Subcutaneous abdominal adipose tissue (tissue), 5 donors: Measurements from ENCODE around the gene LRBA.

Experiments used
- H3K27ac ChIP-seq: one replicate; pipeline ENCODE4 v1.7.0; 2013; ENCODE audit warnings: low read depth, mild to moderate bottlenecking, inconsistent platforms, low read length, moderate library complexity
- H3K27me3 ChIP-seq, 5 donors: one replicate each; pipeline ENCODE4 v1.7.0; 2013; ENCODE audit warnings: low read length in 5 of 5, inconsistent platforms in 1 of 5; ENCODE audit not compliant: control insufficient read depth in 5 of 5, insufficient read depth in 4 of 5
- H3K36me3 ChIP-seq, 5 donors: one replicate each; pipeline ENCODE4 v1.7.0; 2013; ENCODE audit warnings: low read length in 5 of 5; ENCODE audit not compliant: control insufficient read depth in 5 of 5, insufficient read depth in 5 of 5
- H3K4me1 ChIP-seq, 5 donors: one replicate each; pipeline ENCODE4 v1.7.0; 2013; ENCODE audit warnings: low read length in 5 of 5, mild to moderate bottlenecking in 3 of 5, moderate library complexity in 1 of 5; ENCODE audit not compliant: control insufficient read depth in 5 of 5, insufficient read depth in 5 of 5
- H3K4me3 ChIP-seq, 5 donors: one replicate each; pipeline ENCODE4 v1.7.0; 2013; ENCODE audit warnings: low read length in 5 of 5, low read depth in 1 of 5
- H3K9ac ChIP-seq, 5 donors: one replicate each; pipeline ENCODE4 v1.7.0; 2013; ENCODE audit warnings: low read length in 5 of 5, mild to moderate bottlenecking in 4 of 5, moderate library complexity in 3 of 5
- H3K9me3 ChIP-seq, 5 donors: one replicate each; pipeline ENCODE4 v1.7.0; 2013; ENCODE audit warnings: low read length in 5 of 5; ENCODE audit not compliant: control insufficient read depth in 5 of 5
- donor health status: healthy.
- donor health status: healthy.
- donor health status: healthy.
- donor health status: healthy.
- donor health status: healthy.

Gene LRBA

DNA sequence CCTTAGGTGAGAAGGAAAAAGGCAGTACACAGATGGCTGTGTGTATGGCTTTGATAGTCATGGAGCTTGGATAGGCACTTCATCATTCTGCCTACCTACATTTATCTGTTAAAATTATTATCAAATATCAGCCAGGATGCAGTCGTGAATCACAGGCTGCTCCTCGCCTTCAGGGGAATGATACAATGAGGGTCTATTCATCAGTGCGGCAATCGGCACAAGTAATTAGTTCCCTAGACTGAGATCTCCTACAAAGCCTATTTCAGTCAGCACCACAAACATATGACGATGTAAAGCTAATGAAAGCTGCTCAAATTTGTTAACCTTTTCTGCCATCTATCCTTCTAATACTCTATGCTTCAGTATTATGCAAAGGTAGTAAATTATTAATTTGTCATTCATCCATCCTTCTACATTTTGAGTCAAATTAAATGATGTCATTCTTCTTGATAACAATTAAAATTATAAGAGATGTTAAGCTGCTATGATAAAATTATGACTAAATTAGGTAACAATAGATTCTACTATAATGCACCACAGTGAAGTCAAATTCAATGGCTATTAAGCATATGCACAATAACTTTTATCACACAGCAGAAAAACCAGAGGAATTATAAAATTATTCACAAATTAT, 414.2 kb downstream of the LRBA start:
- Histone ChIP-seq H3K9ac (no peak overlapping the region), H3K27me3 (no peaks in the 10 kb centered on the region), H3K4me3 (no peak overlapping the region), H3K36me3 (peaks cover 0 to 4% (median 3%) of the 10 kb centered on the region in 5 donors), H3K4me1 (no peaks in the 10 kb centered on the region), H3K9me3 (no peaks in the 10 kb centered on the region), H3K27ac (no peak overlapping the region)

DNA sequence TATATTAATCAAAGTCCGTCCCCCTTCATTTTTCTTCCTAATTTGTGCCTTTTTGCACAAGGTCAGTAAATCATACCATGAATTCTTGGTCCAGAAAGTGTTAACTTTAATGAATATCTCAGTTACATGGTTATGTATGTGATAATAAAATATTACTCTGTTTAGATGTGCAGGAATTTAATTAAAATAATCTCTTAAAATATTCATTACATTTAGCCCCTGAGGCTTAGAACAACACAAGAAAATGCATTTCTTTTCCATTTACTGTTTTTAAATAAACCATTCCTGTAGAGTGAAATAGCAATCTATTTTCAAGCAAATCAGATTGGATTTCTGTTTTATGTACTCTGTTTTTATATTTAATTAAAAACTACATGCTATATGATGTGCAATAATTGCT, 415.5 kb downstream of the LRBA start:
- Histone ChIP-seq H3K27me3 (no peaks in the 10 kb centered on the region), H3K4me1 (no peaks in the 10 kb centered on the region), H3K9ac (no peak overlapping the region), H3K4me3 (no peak overlapping the region), H3K9me3 (no peaks in the 10 kb centered on the region), H3K27ac (no peak overlapping the region), H3K36me3 (peaks cover 0 to 4% (median 3%) of the 10 kb centered on the region in 5 donors)

DNA sequence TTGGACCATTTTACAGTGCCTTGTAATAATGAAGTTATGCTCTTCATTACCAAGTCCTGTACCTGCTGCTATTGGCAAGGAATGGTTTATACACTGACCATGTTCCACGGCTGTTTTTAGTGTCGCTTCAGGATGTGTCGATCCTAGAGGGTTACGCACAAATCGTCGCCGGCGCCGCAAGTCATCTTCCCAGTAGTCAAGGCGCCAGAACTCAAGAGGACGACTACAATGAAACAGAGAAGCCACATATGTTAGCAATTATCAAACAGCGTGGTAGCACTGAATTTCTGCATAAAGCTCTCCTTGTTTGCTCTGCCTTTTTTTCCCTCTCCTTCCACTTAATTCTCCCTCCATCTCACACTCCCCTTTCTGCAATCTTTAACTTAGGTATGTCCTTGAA, 416.2 kb downstream of the LRBA start:
- no peak overlapping the region for H3K9ac ChIP-seq
- no peaks in the 10 kb centered on the region for H3K4me1 ChIP-seq
- peaks cover 0 to 4% (median 3%) of the 10 kb centered on the region in 5 donors for H3K36me3 ChIP-seq
- H3K4me3 ChIP-seq: no peak overlapping the region
- H3K27ac ChIP-seq: no peak overlapping the region
- no peaks in the 10 kb centered on the region for H3K9me3 ChIP-seq
- H3K27me3 ChIP-seq: no peaks in the 10 kb centered on the region

DNA sequence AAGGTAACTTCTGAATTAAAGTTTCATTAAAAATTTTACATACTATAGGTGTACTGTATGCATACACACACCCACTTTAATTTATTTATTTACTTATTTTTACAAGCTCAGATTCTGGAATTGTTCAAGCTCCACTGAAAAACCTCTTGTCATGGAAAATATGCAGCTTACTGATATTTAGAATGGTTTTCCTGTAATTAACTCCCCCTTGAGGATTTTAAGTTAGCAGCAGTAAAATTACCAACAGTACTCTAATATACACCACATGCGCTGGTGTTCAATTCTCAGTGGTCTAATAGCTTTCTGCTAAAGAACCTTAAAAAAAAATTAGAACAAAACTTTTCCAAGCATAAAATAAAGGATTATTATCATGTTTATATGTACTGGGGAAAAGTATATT, 421.1 kb downstream of the LRBA start:
- H3K4me3 ChIP-seq: no peak overlapping the region
- no peak overlapping the region for H3K27ac ChIP-seq
- no peak overlapping the region for H3K9ac ChIP-seq
- peaks cover 3 to 10% (median 7%) of the 10 kb centered on the region in 5 donors for H3K36me3 ChIP-seq
- H3K27me3 ChIP-seq: no peaks in the 10 kb centered on the region
- no peaks in the 10 kb centered on the region for H3K4me1 ChIP-seq
- H3K9me3 ChIP-seq: no peaks in the 10 kb centered on the region

DNA sequence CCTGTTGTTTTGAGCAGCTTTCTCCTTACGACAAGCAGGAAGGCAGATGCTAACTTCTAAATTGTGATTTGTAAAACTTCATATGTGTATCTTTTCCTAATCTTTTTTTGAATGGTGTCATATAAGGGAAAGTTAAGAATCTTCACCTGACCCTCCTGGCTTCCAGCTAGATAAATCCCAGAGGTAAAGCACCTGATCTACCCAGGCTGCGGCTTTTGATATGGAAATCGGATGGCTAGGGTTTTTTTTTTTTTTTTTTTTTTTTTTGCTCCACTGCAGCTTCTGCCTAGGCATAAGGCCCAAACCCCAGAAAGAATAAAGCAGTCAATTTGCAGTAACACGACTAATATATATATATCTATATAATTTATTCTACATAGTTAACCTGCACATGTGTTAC, 423.2 kb downstream of the LRBA start:
- Histone ChIP-seq H3K4me3 (no peak overlapping the region), H3K9me3 (no peaks in the 10 kb centered on the region), H3K4me1 (no peaks in the 10 kb centered on the region), H3K27me3 (no peaks in the 10 kb centered on the region), H3K9ac (no peak overlapping the region), H3K27ac (no peak overlapping the region), H3K36me3 (peaks cover 3 to 11% (median 6%) of the 10 kb centered on the region in 5 donors)

DNA sequence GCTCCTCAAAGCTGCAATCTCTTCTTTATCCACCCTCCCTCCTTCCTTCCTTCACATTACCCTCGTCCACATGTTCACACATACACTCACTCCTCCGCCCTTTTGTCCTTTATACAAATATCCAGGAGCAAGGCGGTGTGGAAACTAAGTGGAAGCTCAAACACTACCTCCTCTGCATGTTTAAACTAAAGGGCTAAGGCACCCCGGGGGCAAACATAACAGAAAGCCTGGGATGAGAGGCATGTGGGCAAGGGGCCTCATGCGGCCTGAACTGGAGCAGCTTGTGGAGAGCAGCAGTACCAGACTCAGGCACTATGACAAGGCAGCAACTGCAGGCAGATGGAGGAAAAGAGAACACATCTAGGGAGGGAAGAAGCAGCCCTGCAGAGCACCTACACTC, 423.7 kb downstream of the LRBA start:
- H3K36me3 ChIP-seq: peaks cover 3 to 11% (median 6%) of the 10 kb centered on the region in 5 donors
- H3K27me3 ChIP-seq: no peaks in the 10 kb centered on the region
- H3K9ac ChIP-seq: no peak overlapping the region
- no peak overlapping the region for H3K27ac ChIP-seq
- H3K4me1 ChIP-seq: no peaks in the 10 kb centered on the region
- no peak overlapping the region for H3K4me3 ChIP-seq
- no peaks in the 10 kb centered on the region for H3K9me3 ChIP-seq

DNA sequence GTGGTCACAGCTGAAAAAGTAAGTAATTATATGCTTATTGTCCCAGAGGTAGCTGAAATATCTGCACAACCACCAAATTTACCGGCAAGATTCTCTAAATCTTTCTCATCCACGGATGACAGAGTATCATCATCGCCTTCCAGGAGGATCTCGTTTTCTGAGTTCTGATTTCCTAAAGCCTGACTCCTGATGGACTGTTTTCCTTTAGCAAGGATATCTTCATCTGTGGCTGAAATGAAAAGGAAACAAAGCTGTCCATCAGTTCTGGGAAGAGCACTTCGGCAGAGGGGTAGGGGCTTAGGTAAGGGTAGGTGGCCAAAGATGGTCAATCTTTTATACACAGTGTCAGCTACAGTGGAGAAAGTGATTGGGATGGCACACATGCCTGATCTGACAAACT, 424.5 kb downstream of the LRBA start:
- no peaks in the 10 kb centered on the region for H3K27me3 ChIP-seq
- H3K27ac ChIP-seq: no peak overlapping the region
- no peaks in the 10 kb centered on the region for H3K9me3 ChIP-seq
- no peak overlapping the region for H3K4me3 ChIP-seq
- H3K4me1 ChIP-seq: no peaks in the 10 kb centered on the region
- H3K9ac ChIP-seq: no peak overlapping the region
- H3K36me3 ChIP-seq: peaks cover 3 to 11% (median 6%) of the 10 kb centered on the region in 5 donors

DNA sequence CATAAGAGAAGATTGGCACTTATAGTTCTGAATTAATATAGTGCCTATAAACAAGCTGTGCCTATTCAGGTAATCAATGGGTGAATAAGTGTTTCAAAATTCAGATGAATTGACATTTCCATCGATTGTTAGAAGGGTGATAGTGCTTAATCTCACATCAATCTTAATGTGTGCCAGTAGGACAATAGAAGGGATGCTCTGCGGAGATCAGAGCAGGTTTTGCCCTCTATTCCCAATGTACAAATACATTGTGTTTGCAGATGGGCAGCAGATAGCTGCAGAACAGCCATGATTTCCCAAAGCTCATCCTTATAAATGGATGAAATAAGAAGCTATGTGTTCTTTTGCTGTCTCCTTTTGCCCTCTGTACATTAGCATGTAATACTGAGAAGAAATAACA, 425.9 kb downstream of the LRBA start:
- H3K4me1 ChIP-seq: no peaks in the 10 kb centered on the region
- no peak overlapping the region for H3K9ac ChIP-seq
- H3K27ac ChIP-seq: no peak overlapping the region
- H3K9me3 ChIP-seq: no peaks in the 10 kb centered on the region
- H3K36me3 ChIP-seq: peaks cover 3 to 11% (median 6%) of the 10 kb centered on the region in 5 donors
- no peak overlapping the region for H3K4me3 ChIP-seq
- no peaks in the 10 kb centered on the region for H3K27me3 ChIP-seq

DNA sequence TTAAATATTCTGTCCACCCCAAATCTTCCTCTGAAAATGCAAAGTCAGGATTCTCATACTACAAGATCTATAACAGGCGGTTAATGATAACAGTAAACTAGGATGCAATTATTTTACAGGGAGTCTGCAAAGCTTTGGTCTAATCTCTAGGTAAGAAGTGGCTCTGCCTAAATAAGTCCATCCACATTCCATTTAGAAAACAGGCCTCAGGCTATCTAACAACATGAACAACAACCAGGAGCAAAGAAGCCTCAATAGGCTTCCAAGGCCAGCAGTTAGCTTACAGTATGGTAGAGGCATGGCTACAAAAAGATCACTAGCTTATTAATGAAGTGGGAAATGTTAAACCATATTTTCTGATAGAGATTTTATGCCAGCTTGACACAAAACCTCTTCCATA, 426.8 kb downstream of the LRBA start:
- Histone ChIP-seq H3K9ac (no peak overlapping the region), H3K9me3 (peaks cover 0 to 6% (median 5%) of the 10 kb centered on the region in 5 donors), H3K36me3 (peaks cover 4 to 14% (median 6%) of the 10 kb centered on the region in 5 donors), H3K27ac (no peak overlapping the region), H3K27me3 (peaks cover 0 to 5% (median 0%) of the 10 kb centered on the region in 5 donors), H3K4me1 (peaks cover 0 to 8% (median 7%) of the 10 kb centered on the region in 5 donors), H3K4me3 (no peak overlapping the region)

DNA sequence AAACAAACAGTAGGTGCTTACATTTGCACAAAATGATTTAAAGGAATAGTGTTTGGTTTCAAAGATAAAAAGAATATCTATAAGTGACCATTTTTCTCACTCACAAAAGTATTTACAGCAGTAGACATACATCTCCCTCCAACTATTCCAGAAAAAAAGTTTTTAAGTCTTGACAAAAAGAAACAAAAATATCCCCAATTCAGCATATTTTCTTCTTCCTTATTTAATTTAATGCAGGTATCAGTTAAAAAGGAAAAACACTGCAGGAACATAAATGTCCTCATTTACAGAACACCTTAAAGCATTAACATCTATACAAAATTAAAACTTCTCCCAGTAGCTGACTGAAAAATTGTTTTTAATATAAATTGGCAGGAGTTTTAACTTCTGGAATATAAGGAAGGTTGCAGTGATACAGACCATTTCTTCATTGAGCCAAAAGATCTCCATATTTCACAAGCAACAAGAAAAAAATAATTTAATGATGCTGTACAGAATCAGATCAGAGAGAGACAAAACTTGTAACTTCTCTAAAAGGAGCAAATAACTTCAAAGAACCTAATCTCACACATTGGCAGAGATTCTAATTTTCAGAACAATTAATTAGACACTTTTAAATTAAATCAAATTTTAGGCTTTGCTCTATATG, 428.8 kb downstream of the LRBA start:
- H3K4me1 ChIP-seq: peaks cover 0 to 15% (median 7%) of the 10 kb centered on the region in 5 donors
- no peak overlapping the region for H3K9ac ChIP-seq
- H3K9me3 ChIP-seq: peaks cover 0 to 10% (median 8%) of the 10 kb centered on the region in 5 donors
- H3K27me3 ChIP-seq: peaks cover 0 to 8% (median 3%) of the 10 kb centered on the region in 5 donors
- peaks cover 6 to 20% (median 10%) of the 10 kb centered on the region in 5 donors for H3K36me3 ChIP-seq
- H3K4me3 ChIP-seq: no peak overlapping the region
- H3K27ac ChIP-seq: no peak overlapping the region
